Prostate gland (tissue), 2 donors: Measurements from ENCODE around the gene NRDC.

ENCODE experiments used
- POLR2A ChIP-seq: fragments of 450-650 bp; IDR thresholded peaks from one replicate; pipeline ENCODE4 v1.6.1; 2016; ENCODE audit warnings: antibody characterized with exemption, mild to moderate bottlenecking
- TF ChIP-seq, protein P1 (sequence below), 4 experiments: fragments of 200-600 bp in 2 of 4; fragments of 450-650 bp in 2 of 4; sonication (generic) in 2 of 4; IDR thresholded peaks; 1 replicate in 3 of 4; 2 replicates in 1 of 4; pipeline ENCODE4 v1.5.1; 2016 to 2019; ENCODE audit warnings: antibody characterized with exemption in 4 of 4, mild to moderate bottlenecking in 2 of 4, moderate library complexity in 2 of 4

DNA sequence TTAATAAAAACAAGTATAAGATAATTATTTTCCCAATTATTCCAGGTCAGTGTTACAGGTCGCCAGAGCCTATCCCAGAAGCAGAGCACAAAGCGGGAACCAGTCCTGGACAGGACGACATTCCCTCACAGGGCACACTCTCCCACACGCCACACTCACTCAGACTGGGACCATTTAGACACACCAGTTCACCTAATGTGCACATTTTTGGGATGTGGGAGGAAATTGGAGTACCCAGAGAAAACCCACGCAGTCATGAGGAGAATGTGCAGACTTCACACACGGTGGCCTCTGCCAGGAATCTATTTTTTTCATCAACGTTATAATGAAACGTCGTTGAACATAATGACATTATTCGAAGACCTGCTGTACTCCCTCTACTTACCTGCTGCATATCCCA is 20.5 kb upstream of the NRDC start:
- TF ChIP-seq, protein P1, sequence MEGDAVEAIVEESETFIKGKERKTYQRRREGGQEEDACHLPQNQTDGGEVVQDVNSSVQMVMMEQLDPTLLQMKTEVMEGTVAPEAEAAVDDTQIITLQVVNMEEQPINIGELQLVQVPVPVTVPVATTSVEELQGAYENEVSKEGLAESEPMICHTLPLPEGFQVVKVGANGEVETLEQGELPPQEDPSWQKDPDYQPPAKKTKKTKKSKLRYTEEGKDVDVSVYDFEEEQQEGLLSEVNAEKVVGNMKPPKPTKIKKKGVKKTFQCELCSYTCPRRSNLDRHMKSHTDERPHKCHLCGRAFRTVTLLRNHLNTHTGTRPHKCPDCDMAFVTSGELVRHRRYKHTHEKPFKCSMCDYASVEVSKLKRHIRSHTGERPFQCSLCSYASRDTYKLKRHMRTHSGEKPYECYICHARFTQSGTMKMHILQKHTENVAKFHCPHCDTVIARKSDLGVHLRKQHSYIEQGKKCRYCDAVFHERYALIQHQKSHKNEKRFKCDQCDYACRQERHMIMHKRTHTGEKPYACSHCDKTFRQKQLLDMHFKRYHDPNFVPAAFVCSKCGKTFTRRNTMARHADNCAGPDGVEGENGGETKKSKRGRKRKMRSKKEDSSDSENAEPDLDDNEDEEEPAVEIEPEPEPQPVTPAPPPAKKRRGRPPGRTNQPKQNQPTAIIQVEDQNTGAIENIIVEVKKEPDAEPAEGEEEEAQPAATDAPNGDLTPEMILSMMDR (IDR thresholded peaks at IDR 0.05) = no peak
- no peak for TF ChIP-seq POLR2A
